DND-41 (cell line): Measurements from ENCODE around the gene FHAD1.

Experiments
- CTCF ChIP-seq: IDR thresholded peaks from 2 replicates; pipeline ENCODE4 v1.5.1; 2012; ENCODE audit warnings: borderline replicate concordance, low read length, moderate library complexity, mild to moderate bottlenecking; ENCODE audit not compliant: poor library complexity, severe bottlenecking; ENCODE audit errors: extremely low read depth
- EZH2 ChIP-seq: IDR thresholded peaks from 3 replicates; pipeline ENCODE4 v1.6.1; 2012; ENCODE audit warnings: borderline replicate concordance, low read depth, mild to moderate bottlenecking, moderate library complexity, low read length, inconsistent platforms; ENCODE audit not compliant: severe bottlenecking

GRCh38 chr1:15299179-15299578 is 52.2 kb downstream of the FHAD1 start:
- TF ChIP-seq CTCF (no peak), EZH2 (no peak)
